Body of pancreas (tissue), 4 donors: ENCODE measurements around the gene RGS1. TPM values are rescaled to one million over a fixed set of nuclear protein-coding genes. Genes with fewer than 3 reads are reported as not detected.

ENCODE experiments used
- ATAC-seq: fragments of 150-250 bp; one replicate; pipeline ENCODE4 v1.9.1; 2016
- DNase-seq, 4 donors: peaks; one replicate each; pipeline ENCODE4 v3.0.0-alpha.2; 2019
- H3K27ac ChIP-seq, 4 donors: fragments of 200-600 bp; sonication (generic); 1 replicate in 3 of 4; 2 replicates in 1 of 4; pipeline versions ENCODE4 v1.5.1 to v1.6.1; 2016 to 2019; ENCODE audit warnings: mild to moderate bottlenecking in 1 of 4, mixed read lengths in 1 of 4, moderate library complexity in 1 of 4
- H3K27me3 ChIP-seq, 2 donors: fragments of 200-600 bp; sonication (generic); one replicate each; pipeline ENCODE4 v1.6.0; 2016; ENCODE audit warnings: mild to moderate bottlenecking in 1 of 2
- H3K36me3 ChIP-seq, 2 donors: fragments of 200-600 bp; sonication (generic); replicated peaks in 1 of 2; 2 replicates each; pipeline ENCODE4 v1.5.1; 2016; ENCODE audit warnings: low read depth in 2 of 2; ENCODE audit not compliant: insufficient read depth in 1 of 2
- H3K4me1 ChIP-seq: fragments of 200-600 bp; sonication (generic); one replicate; pipeline ENCODE4 v1.6.0; 2016
- H3K4me3 ChIP-seq, 2 donors: fragments of 200-600 bp; sonication (generic); 1 replicate in 1 of 2; 2 replicates in 1 of 2; pipeline ENCODE4 v1.5.1; 2016 to 2019
- H3K9me3 ChIP-seq, 3 donors: fragments of 200-600 bp; sonication (generic); 1 replicate in 2 of 3; 2 replicates in 1 of 3; pipeline ENCODE4 v1.5.1; 2016
- CTCF ChIP-seq, 7 experiments: fragments of 450-650 bp in 4 of 7; fragments of 200-600 bp in 3 of 7; sonication (generic) in 3 of 7; IDR thresholded peaks; one replicate each; pipeline ENCODE4 v1.5.1; 2016 to 2019; ENCODE audit warnings: antibody characterized with exemption in 7 of 7
- POLR2A ChIP-seq, 3 donors: fragments of 450-650 bp; IDR thresholded peaks; one replicate each; pipeline ENCODE4 v1.6.1; 2016; ENCODE audit warnings: antibody characterized with exemption in 3 of 3, mild to moderate bottlenecking in 2 of 3
- WGBS, 2 donors: methylation state at CpG; one replicate each; pipeline ENCODE4 v1.1.5; 2017; 5-methylcytosine and 5-hydroxymethylcytosine counted together
- intact Hi-C: fragments of 100-400 bp; cut with DNase I; formaldehyde crosslinking; loops from one replicate; pipeline ENCODE4 v1.15.1; 2023
- total RNA-seq, 2 donors: library from RNA; depleted of rRNA; stranded (reverse); fragments of >200 nt; gene quantifications; one replicate each; pipeline ENCODE4 v1.1.0, GENCODE V29; 2016

RGS1 gene
- total RNA-seq, 2 donors from 2014 or later = 0.99 to 10.4 TPM

DNA sequence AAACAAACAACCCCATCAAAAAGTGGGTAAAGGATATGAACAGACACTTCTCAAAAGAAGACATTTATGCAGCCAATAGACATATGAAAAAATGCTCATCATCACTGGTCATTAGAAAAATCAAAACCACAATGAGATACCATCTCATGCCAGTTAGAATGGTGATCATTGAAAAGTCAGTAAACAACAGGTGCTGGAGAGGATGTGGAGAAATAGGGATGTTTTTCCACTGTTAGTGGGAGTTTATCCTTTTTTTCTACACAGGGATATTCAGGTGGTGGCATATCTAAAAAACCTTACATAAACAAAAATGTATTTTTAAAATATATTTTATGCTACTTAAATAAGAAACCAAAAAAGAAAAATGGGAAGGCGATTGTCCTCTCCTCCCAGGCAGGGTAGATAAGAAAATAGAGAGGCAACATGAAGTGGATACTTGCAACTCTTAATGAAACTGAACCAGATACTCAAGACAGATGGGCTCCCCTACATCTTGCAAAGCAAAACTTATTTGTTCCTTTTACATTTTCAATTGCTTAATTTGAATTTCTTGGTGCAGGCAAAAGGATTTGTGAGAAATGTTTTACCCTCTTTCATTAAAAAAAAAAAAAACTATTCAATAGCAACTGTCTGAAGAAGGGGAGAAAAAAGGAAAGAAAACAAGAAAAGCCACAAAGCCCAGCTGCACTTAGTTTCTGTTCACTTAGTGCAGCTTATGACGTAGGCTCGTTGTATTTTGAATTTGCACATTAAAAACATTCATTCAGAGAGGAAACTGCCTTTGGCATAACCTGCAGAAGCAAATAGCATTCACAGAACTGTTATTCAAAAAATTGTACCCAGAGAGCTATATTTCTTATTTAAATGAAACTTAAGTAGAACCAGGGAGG is 36.9 kb upstream of the RGS1 start:
- TF ChIP-seq POLR2A (IDR thresholded peaks at IDR 0.05) (no peak), CTCF (IDR thresholded peaks at IDR 0.05) (no peak)
- ATAC-seq (no peak), DNase-seq (no peak)
- no peaks in the 10 kb centered on the region for H3K36me3 ChIP-seq
- H3K27me3 ChIP-seq = no peaks in the 10 kb centered on the region
- H3K4me3 ChIP-seq = no peak overlapping the region
- H3K4me1 ChIP-seq = peaks cover 20% of the 10 kb centered on the region
- intact Hi-C loops = no loop called here
- no peaks in the 10 kb centered on the region for H3K9me3 ChIP-seq
- H3K27ac ChIP-seq = peak overlapping the region in 1 of 4 donors; percentile 70
- WGBS, 2 donors = 61 to 73% methylated on average over 3 of the region's 3 CpGs

DNA sequence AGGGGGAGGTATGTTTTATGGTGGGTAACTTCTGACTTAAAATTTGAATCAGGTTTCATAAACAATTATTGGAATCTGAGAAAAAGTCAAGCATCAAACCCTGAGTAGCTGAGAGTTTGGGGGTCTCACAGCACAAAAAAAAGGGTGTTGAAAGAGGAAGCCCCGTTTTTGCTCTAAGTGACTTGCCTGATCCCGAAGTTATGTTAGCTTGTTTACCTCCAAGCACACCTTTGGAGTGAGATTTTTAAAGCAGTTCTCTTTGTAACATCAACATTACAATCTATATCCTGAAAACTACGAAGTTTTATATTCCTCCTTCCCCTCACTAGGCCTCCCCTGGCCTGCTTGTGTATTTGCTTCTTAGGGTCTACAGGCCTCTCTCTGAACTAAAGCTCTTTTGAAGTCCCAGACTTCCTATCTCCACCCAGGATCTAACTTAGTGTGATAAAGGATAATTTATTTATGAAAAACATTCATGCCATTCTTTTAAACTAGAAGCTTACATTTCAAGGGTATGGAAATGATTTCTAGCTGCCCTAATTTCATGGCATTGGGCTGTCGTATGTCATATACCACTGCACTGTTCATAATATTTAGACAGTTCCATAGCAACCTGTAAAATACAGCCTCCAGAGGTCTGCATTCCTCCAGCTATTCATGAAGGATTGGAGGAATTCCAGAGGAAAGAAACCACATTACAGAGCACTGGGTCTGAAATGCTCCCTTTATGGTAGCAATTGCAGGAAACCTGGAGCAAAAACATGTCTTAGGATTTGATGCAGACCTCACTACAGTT is 36.1 kb upstream of the RGS1 start:
- Histone ChIP-seq H3K27me3 (no peaks in the 10 kb centered on the region), H3K4me3 (no peak overlapping the region), H3K27ac (peak overlapping the region in 2 of 4 donors; percentile 46 to 70), H3K4me1 (peaks cover 12% of the 10 kb centered on the region), H3K36me3 (no peaks in the 10 kb centered on the region), H3K9me3 (no peaks in the 10 kb centered on the region)
- DNase-seq (peak in 1 of 4 donors; percentile 17), ATAC-seq (peak; percentile 94)
- intact Hi-C loops = no loop called here
- WGBS, 2 donors = 35 to 38% methylated on average over 4 of the region's 4 CpGs
- TF ChIP-seq POLR2A (IDR thresholded peaks at IDR 0.05) (no peak), CTCF (IDR thresholded peaks at IDR 0.05) (no peak)

DNA sequence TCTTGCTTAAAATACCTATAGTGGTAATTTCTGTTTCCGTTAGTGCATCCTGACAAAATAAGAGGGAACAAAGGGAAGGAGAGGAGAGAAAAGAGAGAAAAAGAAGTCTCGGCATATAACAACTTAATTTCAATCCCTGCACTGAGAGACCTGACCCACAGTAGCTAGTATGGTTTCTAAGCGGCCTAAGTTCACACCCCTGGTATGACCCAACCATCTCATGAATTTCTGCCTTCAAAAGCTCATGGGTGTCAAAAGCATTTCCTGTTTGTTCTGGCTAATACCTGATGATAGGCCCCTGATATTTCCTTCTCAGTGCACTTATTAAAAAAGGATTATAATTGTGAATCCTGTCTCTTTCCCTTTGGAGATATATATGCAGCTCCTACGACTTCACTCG is 32.1 kb upstream of the RGS1 start:
- 90 to 93% methylated on average over 5 of the region's 5 CpGs for WGBS, 2 donors
- H3K9me3 ChIP-seq = no peaks in the 10 kb centered on the region
- intact Hi-C loops = no loop called here
- H3K27ac ChIP-seq = no peak overlapping the region
- TF ChIP-seq POLR2A (IDR thresholded peaks at IDR 0.05) = no peak
- TF ChIP-seq CTCF (IDR thresholded peaks at IDR 0.05) = no peak
- DNase-seq (no peak), ATAC-seq (no peak)
- no peak overlapping the region for H3K4me3 ChIP-seq
- H3K36me3 ChIP-seq = no peaks in the 10 kb centered on the region
- no peaks in the 10 kb centered on the region for H3K27me3 ChIP-seq
- peaks cover 11% of the 10 kb centered on the region for H3K4me1 ChIP-seq

- TF ChIP-seq POLR2A (IDR thresholded peaks at IDR 0.05) = no peak
- TF ChIP-seq CTCF (IDR thresholded peaks at IDR 0.05) = peak in 2 of 7 experiments; percentile 21 to 33
- intact Hi-C loops = no loop called here
- Histone ChIP-seq H3K4me3 (no peak overlapping the region), H3K9me3 (no peaks in the 10 kb centered on the region), H3K4me1 (peaks cover 4% of the 10 kb centered on the region), H3K27ac (peak overlapping the region in 1 of 4 donors; percentile 36), H3K27me3 (no peaks in the 10 kb centered on the region), H3K36me3 (no peaks in the 10 kb centered on the region)
- DNase-seq (no peak), ATAC-seq (no peak)
- WGBS, 2 donors = 74 to 87% methylated on average over 3 of the region's 3 CpGs
These were observed 29.6 kb upstream of the RGS1 start for GRCh38 chr1:192545896-192546521.
